ENCODE results near the gene RTN1. TPM values are rescaled to one million over a fixed set of nuclear protein-coding genes. Genes with fewer than 3 reads are reported as not detected.

The RTN1 gene
- total and polyA plus RNA-seq, 2 of the 8 experiments (the other 6 are each of a cell fraction or from before 2014, with no cell fraction given), result 2.8 to 4.9 TPM

DNA sequence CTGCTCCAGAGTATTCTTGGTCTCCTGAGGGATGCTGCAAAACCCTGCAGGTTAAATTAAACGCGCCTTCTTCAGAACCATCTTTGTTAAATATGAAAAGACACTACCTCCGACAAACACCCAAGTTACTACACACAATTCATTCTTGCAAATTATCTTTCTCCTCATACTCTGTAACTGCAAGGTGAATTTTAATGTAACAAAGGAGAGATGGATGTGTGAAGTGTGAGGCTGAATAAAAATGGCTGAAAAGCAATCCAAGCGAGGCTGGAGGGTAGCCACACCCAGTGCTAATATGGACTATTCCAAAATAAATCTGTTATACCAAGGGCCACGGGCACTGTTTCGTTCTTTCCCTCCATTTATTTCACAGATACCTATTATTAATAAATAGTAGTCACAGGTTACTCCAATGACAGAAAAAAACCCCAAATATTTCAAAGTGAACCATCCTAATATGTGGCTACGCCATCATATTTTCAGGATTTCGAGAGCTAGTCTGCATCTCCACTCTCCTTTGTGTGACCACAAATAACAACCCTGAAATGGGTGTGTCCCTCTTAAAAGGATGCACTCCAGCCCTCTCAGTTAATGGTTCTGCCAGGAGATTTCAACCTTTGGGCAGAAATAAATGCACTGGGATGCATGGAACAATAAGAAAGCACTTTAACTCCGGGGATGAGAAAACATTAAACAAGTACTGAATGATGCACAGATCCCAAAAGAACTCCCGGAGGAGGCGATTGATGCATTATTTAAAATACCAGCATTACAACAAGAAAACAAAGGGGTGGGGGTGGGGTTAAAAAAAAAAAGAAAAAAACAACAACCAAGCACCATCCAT is 240.9 kb downstream of the RTN1 start:
- peak overlapping the region; percentile 92 for H2AFZ ChIP-seq (ENCODE audit: low read length)
- no peak overlapping the region for H4K8ac ChIP-seq (ENCODE audit: extremely low read depth, insufficient read depth, low read length)
- H4K91ac ChIP-seq (replicated peaks; ENCODE audit: insufficient read length, low read length), result no peak overlapping the region
- H3K56ac ChIP-seq (replicated peaks; ENCODE audit: insufficient read length, low read depth, low read length), result no peak overlapping the region
- peak overlapping the region in 2 of 4 experiments; percentile 31 to 40; a peak in 2 of 7 replicates for H3K9ac ChIP-seq (replicated peaks in 1 of 4; ENCODE audit: extremely low read depth in 1 of 4, low read depth in 3 of 4, low read length in 3 of 4)
- no peak overlapping the region for H3K18ac ChIP-seq (ENCODE audit: extremely low read depth, low read length)
- WGBS, 2 experiments (ENCODE audit: extremely low coverage in 1 of 2, insufficient coverage in 1 of 2, insufficient read length in 1 of 2, insufficient replicate concordance in 2 of 2, low coverage in 1 of 2, low lambda C conversion rate in 2 of 2, missing lambda C conversion rate in 1 of 2), result 73% methylated on average over 11 of the region's 11 CpGs; no CpG with 5 or more reads in 1 of the 2 experiments
- no peaks in the 10 kb centered on the region for H3K36me3 ChIP-seq (ENCODE audit: control insufficient read depth in 2 of 4, insufficient read depth in 4 of 4, low read length in 3 of 4)
- H3K9me3 ChIP-seq (ENCODE audit: insufficient read depth in 2 of 2, low read depth in 1 of 2, low read length in 1 of 2), result no peaks in the 10 kb centered on the region
- H3K79me1 ChIP-seq (ENCODE audit: low read depth, low read length), result no peaks in the 10 kb centered on the region
- no peak overlapping the region for H2BK120ac ChIP-seq (replicated peaks; ENCODE audit: low read depth, low read length)
- CTCF ChIA-PET (ENCODE audit: partially characterized antibody), result interaction anchor here (0.6 to 4.5 kb wide), 4 partner anchors 47 to 267 kb away, joined by 4 to 21 read pairs (median 4); partner anchors contain the start of gene CCDC175
- peak; percentile 13 for FAIRE-seq
- no peak for DNase-seq (ENCODE audit: low read depth in 1 of 2, low spot score in 2 of 2)
- H3K4ac ChIP-seq (replicated peaks; ENCODE audit: insufficient read length, low read depth, low read length), result no peak overlapping the region
- POLR2A ChIA-PET (ENCODE audit: partially characterized antibody), result no interaction called here
- no peaks in the 10 kb centered on the region for H4K20me1 ChIP-seq (replicated peaks in 1 of 2; ENCODE audit: control insufficient read depth in 1 of 2, insufficient read depth in 2 of 2, low read length in 2 of 2)
- H2BK15ac ChIP-seq (ENCODE audit: low read length), result no peak overlapping the region
- H3K4me3 ChIP-seq (ENCODE audit: extremely low read depth in 1 of 4, insufficient read depth in 2 of 4, low read depth in 3 of 4, low read length in 4 of 4), result peak overlapping the region; percentile 34 to 74 (median 64); a peak in 7 of 8 replicates
- H3K14ac ChIP-seq (ENCODE audit: insufficient read length), result no peak overlapping the region
- H2AK5ac ChIP-seq (ENCODE audit: low read depth, low read length), result no peak overlapping the region
- peaks cover 2 to 11% (median 9%) of the 10 kb centered on the region in 4 experiments for H3K27me3 ChIP-seq (replicated peaks in 1 of 4; ENCODE audit: control insufficient read depth in 3 of 4, extremely low read depth in 1 of 4, insufficient read depth in 3 of 4, low read length in 3 of 4)
- H3K23me2 ChIP-seq (ENCODE audit: low read depth, low read length), result peaks cover 6% of the 10 kb centered on the region; the same call in 1 of the 2 replicates
- no peaks in the 10 kb centered on the region for H3K79me2 ChIP-seq (ENCODE audit: control insufficient read depth in 1 of 2, insufficient read depth in 2 of 2, low read length in 2 of 2)
- peak overlapping the region; percentile 51 to 97 for H3K4me2 ChIP-seq (ENCODE audit: insufficient read depth in 1 of 2, low read depth in 2 of 2, low read length in 2 of 2)
- H4K5ac ChIP-seq (ENCODE audit: insufficient read length, low read depth, low read length), result no peak overlapping the region
- H2BK5ac ChIP-seq (ENCODE audit: low read depth, low read length), result no peak overlapping the region
- no peak overlapping the region for H3K27ac ChIP-seq (ENCODE audit: low read depth, low read length)
- no peak overlapping the region for H3K23ac ChIP-seq (ENCODE audit: insufficient read length)
- TF ChIP-seq HDAC6 (IDR thresholded peaks at IDR 0.05; ENCODE audit: low read depth, low read length) (no peak), SRF (IDR thresholded peaks at IDR 0.05; ENCODE audit: low read depth, low read length) (no peak), BACH1 (IDR thresholded peaks at IDR 0.05; ENCODE audit: low read length) (no peak), MAFK (IDR thresholded peaks at IDR 0.05; ENCODE audit: low read depth, low read length) (no peak), EZH2 (IDR thresholded peaks at IDR 0.05; ENCODE audit: low read depth, low read length, severe bottlenecking) (no peak), SP4 (IDR thresholded peaks at IDR 0.05; ENCODE audit: low read length) (no peak), SIRT6 (IDR thresholded peaks at IDR 0.05; ENCODE audit: low read length) (no peak), KDM5A (IDR thresholded peaks at IDR 0.05; ENCODE audit: low read length) (no peak), YY1 (IDR thresholded peaks at IDR 0.05; ENCODE audit: low read depth, low read length) (no peak), SIN3A (conservative IDR thresholded peaks at IDR 0.05 in 1 of 2, IDR thresholded peaks at IDR 0.05 in 1 of 2; ENCODE audit: low read depth in 1 of 2, low read length in 2 of 2) (no peak), CREB1 (IDR thresholded peaks at IDR 0.05) (no peak), POU5F1 (IDR thresholded peaks at IDR 0.05; ENCODE audit: low read depth, low read length) (no peak)
- H3K4me1 ChIP-seq (replicated peaks in 1 of 4; ENCODE audit: control insufficient read depth in 3 of 4, insufficient read depth in 4 of 4, low read length in 3 of 4), result peaks cover 0 to 2% (median 0%) of the 10 kb centered on the region in 4 experiments; a peak in 3 of 7 replicates
- H2BK12ac ChIP-seq (ENCODE audit: low read depth, low read length), result no peak overlapping the region
- H2BK20ac ChIP-seq (ENCODE audit: low read length), result no peak overlapping the region

Measured in H1 (cell line).